ENCODE results near the gene RBP3.
"Not testable (repeated sequence)": the region's sequence is repeated elsewhere in the genome, so short reads cannot be mapped to it uniquely, and the experiment has no call there.

Gene RBP3

DNA sequence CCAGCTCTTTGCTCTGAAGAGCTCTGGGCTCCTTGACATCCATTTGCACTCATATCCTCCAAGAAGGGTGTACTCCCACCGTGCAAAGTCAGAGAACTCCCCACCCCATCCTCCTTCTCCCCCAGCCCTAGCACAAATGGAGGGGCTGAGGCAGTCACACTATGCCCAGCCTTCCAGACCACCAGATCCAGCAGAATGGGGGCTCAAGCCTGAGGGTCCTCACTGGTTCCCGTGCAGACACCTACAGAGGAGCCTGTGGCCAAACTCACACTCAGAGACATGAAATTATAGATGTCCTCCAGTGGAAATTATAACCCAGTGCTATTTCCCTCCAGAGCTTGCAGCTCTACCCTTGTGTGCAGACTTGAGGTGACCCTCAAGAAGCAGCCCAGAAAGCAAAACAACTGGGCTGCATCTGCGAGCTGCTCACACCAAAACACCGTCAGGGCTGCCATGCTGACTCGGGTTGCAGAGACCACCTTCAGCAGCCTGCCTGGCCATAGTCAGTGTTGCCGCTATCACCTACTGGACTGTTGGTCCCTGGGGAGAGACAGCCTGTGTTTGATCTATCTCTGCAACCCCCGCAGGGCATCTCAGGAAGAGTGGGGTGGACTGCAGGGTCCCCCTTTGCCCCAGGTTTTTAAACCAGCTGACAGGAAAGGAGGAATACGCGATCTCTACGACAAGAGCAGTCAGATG is 28.5 kb downstream of the RBP3 start:
- DNase-seq = no peak

DNA sequence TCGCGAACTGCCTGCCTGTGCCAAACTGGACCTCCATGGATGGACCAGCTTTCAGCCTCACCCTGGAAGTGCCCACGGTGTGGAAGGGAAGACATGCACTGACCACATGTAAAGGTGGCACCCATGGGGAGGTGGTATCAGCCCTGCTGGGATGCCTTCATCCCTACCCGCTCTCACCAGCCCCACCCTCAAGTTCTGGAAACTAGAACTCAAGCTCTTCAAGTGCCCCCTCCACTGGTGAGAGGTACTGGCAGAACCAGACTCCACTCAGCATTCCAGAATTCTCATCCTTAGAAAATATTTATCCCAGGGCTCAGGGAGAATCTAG is 30.0 kb downstream of the RBP3 start:
- no peak for DNase-seq

DNA sequence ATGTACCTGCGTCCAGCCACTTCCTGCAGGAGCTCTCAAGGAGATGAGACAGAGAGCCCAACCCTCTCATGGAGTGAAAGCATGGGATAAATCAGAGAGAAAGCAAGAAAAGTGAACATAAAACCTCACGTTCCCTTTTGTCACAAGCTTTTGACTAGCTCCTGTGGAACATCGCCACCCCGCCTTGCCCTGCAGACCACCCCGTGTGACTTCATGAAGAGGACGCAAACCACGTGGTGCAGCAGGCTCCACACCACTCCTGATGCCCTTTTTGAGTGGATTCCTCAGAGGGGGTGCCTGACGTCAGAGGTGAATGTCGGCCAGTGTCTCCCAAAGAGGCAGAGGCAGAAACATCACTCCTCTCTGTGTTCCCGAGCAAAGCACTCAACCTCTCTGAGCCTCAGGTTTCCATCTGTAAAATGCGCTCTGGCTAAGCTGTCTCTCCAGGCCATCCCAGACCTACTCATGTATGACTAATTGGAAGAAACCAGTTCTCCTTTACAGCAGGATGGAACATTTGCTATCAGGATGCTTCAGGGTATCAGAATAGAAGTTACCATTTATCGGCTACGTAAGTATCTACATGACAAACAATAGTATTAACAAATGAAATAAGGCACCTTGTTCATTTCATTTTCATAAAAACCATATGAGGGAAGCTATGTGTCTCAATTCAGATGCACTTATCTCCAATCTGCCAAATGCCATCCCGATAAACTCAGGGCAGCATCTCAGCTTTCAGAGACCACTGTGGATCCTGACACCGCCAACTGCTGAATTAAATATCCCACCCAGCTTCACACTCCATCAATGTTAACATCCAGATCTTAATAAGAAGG is 30.7 kb downstream of the RBP3 start:
- DNase-seq = no peak

DNA sequence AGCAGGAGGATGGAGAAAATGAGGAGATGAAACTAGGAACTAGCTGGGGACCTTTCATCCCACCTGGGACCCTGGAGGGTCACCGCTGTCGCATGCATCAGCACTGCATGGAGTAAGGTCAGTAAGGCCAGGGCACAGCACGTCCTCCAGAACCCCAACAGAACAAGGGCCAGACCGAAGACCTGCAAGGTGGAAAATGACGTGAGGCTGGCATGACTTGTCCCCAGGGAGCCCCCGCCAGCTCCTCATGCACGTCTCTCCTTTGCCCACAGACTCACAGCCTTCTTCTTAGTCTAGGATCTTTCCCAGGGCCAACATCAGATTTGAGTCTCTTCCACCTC is 31.3 kb downstream of the RBP3 start:
- DNase-seq = no peak

DNA sequence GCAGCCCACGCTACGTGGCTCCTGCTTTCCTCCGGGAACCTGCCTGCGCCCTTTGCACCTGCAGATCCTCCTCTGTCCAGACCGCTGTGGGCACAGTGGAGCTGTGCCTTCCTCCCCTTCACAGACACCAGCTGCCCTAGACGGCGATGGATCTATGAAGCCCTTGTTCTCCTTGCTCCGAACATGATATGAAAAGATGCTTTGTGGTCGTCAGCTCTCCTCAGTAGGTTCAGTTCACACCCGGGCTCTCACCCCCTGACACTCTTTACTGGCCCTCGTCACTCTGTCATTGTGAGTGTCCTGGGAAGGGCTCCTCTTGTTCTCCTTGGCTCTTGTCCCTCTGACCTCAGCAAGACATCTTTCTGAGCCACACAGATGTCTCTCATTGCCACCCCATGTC is 31.7 kb downstream of the RBP3 start:
- peak; percentile 78 to 81 for DNase-seq

DNA sequence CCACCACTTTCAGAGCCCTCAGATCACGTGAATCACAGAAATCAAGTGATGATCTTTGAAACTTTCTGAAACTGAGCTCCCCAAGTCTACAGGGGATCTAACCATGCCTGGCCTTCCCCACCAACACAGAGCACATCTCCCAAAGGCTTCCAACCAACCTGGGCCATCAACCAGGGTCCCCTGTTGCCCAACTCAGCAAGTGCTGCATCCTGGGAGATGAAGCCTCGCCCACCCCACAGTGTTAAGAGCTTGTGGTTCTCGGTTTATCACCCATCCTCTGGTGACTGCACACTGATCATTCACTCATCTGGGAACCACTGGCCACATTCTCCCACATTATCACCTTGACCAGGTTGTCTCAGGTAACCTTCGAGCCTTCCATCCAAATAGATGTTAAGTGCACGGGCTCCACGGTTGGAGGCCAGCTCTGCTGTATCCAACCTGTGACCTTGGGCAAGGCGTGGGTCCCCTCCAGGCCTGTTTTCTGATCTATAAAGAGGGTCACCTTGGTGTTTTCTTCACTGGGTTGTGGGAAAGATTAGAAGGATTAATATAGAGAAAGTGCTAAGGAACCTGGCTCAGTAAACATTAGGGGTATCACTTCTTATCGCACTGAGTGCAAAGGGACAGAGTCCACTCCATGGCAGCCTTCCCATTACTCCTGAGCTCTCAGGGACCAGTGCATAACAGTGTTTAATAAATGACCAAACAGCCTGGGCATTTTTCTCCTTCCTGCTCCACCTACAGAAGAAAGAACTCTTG is 32.4 kb downstream of the RBP3 start:
- DNase-seq = no peak

DNA sequence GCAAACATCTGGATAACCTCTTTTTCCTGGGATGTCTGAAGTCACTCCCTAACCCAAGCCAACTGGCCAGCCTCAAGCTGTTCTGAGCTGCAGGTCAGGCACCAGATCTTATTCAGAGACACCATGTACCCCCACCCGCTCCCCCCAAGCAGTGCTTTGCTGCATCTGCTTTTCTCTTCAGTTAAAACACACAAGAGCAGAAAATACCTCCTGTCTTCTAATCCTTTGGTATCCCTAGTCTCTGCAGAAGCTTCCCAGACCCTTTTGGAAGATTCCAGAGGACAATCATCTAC is 32.9 kb downstream of the RBP3 start:
- DNase-seq = no peak

DNA sequence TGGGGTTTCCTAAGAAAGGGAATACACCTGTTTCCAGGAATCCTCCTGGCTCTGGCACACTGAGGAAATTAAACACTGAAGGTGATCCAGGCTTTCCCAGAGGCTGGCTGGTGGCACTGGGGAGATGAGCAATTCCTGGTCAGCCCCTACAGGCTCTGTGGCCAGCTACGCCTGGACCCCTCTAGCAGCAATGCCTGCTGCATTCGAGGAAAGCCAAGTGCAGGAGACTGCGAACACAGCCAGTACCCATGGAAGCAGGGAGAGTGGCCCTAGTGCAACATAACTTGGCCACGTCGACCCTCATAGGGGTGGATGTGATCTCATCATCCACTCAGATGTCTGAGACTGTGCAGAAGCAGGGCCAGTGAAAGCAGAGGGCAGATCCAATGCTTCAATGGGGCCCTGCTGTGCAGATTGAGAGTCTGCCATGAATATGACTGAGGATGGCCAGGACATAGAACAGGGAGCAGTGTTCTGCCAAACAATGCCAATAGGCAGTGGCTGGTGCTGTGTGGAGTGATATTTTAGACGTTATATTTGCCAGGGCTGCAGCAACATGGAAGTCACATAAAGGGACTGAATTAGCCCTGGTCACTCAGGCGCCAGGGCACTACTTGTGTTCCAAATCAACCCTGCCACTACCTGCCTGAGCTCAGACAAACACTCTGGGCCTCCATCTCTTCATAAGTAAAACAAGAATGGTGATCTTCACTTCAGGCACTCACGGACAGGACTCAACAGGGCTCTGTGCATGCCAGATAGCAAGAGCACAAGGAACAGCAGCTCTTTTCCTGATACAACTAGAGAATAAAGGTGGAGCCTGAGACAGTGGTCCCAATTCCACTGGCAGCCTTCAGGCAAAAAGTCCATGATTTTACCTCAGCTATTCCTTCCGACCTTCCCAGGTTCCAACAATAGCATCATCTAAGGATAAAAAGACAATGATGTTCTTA is 33.5 kb downstream of the RBP3 start:
- DNase-seq = peak; percentile 48 to 50

DNA sequence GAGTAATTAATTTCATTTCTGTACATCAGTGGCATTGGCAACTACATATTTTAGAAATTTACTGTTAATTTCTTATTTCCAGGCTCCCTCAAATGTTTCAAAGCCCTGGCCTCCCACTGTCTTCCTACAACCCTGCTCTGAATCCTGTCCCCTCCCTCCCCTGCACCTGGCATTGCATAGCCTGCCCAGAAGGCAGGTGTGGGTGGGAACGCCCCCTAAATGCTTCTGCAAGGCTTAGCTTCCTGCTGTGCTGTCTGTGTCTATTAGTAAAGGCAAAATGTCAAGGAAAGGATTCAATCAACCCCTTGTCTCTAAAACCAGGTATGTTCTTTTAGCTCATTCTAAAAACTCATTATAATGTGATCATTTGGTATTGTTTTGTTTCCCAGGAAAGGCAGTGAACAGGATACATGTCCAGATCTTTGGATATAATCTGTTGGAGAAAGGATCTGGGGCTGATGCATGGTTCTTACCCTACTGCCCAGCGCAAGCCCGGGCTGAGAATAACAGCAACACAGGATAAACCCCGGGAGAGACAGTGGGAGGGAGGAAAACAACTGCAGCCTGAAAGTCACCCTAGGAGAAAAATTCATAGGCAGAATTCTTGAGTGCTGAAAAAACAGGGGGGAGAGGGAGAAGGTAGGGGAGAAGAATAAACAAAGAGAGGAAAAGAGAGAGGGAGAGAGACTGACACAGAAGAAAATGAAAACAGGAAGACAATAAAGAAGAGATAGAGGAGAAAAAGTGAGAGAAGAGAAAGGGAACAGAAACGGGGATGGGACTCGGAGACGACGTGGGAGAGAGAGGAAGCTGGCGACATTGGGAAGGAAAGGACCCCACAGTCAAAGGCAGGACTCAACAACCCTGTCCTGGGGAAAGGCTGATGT is 35.3 kb downstream of the RBP3 start:
- DNase-seq = peak in 1 of 2 donors; percentile 46

DNA sequence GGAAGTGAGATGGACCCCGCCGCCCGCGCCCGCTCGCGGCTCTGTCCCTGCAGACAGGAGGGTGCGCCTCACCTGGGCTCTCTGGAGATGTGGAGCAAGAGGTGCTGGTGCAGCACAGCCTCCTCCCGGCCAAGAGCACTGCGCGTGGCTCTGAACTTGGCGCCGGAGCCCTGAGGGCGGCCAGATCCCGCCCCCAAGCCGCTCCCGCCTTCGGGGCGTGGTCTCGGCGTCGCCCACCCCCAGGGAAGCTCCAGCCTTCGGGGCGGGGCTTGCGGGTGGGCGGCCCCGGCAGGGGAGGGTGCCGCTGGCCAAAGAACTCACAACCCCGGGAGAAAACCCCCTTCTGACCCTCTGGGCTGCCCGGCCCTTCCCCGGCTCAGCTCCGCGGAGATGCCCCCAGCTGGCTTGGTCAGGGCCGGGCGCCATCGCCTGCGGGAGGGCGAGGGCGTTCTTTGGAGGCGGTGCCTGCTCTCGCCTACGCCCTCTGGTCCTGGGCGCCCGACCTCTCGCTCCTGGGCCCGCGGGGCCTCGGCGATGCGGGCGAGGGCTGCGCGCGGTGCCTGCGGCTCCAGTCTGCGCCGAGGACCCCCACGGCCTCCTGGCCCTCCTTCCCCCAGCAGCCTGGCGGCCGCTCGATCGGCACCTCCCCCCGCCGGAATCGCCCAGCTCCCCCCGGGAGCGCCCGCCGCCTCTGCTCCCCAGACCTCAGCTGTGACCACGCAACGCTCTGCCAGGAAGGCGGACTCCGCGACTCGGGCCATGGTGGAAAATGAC is 36.2 kb downstream of the RBP3 start, which contains the start of gene ZNF488:
Gene ZNF488 (minus strand): TSS at position 146 of the 774 bp plus-strand sequence. CDS start 15,464 bp downstream, outside the sequence.
- peak; percentile 84 to 88 for DNase-seq

DNA sequence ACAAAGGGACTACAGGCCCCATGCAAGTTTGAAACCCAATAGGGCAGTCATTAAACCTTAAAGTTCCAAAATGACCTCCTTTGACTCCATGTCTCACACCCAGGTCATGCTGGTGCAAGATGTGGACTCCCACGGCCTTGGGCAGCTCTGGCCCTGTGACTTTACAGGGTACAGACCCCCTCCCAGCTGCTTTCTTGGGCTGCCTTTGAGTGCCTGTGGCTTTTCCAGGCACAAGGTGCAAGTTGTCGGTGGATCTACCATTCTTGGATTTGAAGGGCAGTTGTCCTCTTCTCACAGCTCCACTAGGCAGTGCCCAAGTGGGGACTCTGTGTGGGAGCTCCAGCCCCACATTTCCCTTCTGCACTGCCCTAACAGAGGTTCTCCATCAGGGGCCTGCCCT is 37.9 kb downstream of the RBP3 start:
- not testable (repeated sequence) for DNase-seq

DNA sequence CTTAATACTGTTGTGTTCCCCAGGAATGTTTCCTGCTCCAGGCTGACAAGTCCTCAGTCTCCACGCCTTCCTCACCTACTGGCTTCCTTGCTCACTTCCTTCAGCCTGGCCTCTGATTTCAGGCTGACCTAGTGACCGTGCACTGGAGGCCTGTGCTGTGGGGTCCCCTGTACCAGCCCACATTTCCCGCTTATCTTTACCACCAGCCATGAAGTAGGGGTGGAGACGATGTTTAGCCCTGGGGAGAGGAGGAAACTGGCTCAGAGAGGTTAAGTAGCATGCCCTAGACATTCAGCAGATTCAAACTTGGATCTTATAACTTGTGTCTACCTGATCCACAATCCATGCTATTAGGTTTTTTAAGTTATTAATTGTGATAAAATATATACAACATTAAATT is 40.7 kb downstream of the RBP3 start:
- DNase-seq = no peak

DNA sequence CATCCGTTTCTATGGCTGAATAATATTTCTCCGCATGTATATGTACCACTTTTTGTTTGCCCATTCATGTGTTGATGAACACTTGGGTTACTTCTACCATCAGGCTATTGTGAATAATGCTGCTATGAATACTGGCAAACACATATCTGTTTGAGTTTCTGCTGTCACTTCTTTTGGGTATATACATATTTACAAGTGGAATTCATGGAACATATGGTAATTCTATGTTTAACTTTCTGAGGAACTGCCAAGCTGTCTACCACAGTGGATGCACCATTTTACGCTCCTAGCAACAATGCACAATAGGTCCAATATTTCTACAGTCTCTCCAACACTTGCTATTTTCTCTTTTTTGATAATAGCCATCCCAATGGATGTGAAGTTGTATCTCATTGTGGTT is 41.5 kb downstream of the RBP3 start:
- DNase-seq = no peak

DNA sequence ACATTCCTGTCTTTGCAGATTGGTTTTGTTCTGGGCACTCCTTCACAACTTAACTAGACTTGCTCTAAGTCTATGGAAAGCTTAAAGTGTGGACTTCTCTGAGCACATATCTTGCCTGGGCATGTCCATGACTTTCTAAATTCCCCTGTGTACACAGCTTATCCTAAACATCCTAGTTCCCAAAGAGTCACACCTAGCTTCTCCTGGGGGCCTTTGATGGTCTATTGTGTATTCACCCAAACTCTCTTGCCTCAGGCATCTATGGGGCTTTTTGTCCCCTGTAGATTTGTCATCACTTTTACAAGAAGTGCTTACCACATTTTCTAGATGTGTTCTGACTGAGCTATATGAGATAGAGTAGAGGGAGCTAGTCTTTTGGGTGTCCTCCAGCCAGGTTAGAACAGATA is 48.2 kb downstream of the RBP3 start:
- DNase-seq = no peak

DNA sequence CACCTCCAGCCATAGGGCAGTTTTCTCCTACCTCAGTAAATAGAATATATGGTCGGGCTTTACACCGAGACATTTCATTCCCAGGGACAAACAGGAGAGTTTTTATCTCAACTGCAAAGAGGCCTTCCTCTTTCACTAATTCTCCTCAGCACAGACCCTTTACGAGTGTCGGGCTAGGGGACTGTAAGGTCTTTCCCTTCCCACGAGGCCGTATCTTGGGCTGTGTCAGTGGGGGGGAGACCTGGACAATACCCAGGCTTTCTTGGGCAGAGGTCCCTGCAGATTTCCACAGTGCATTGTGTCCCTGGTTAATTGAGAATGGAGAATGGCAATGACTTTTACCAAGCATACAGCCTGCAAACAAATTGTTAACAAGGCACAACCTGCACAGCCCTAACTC is 49.1 kb downstream of the RBP3 start:
- DNase-seq = no peak

DNA sequence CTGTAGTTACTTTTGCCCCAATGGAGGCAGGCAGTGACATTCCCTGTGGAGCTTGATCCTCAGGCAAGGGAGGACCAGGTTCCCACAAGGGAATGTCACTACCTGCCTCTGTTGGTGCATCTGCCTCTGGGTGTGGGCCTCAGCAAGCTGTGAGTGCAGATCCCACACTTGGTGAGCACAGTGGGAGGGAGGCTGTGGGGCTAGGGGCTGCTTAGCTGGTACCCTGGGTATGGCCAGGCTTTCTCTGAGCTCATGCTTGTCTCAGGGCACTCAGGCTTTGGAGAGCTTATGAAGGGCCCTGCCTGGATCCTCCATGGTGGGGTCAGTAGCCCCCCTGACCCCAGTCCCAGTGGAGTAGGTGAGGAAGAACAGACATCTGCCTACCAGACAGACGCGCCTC is 52.1 kb downstream of the RBP3 start:
- no peak for DNase-seq

DNA sequence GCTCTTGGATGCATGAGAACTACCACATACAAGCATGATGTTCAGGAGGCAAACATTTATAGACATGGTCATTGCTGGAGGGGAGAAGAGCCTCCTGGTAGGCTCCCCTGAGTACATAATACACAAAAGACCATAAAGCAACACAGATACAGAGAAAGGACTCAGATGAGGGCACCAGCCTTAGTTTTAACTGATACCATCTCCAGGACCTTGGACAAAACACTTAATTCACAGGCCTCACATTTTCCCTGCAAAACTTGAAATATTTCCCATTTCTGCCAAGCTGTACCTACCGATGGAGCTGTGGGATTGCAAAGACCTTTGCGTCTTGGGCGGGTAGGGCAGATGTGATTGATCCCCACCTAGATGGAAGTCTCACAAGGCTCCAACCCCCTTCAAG is 52.6 kb downstream of the RBP3 start:
- DNase-seq = no peak

DNA sequence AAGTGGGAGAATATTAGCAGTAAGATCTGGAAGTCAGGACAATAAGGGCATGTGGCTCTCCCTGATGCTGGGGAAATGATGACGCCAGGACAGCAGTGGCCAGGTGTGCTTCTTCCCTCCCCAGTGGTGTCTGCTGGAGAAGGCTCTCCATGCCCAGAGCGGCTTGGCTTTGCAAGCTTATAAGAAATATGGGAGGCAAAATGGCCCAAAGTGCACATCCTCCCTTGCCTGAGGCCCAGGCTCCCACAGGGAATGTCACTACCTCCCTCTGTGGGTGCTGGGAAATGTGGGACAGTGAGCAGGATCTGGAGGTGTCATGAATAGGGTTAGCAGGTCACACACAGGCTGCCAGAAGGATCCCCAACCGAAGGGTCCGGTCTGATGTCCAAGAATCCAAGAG is 53.0 kb downstream of the RBP3 start:
- no peak for DNase-seq

DNA sequence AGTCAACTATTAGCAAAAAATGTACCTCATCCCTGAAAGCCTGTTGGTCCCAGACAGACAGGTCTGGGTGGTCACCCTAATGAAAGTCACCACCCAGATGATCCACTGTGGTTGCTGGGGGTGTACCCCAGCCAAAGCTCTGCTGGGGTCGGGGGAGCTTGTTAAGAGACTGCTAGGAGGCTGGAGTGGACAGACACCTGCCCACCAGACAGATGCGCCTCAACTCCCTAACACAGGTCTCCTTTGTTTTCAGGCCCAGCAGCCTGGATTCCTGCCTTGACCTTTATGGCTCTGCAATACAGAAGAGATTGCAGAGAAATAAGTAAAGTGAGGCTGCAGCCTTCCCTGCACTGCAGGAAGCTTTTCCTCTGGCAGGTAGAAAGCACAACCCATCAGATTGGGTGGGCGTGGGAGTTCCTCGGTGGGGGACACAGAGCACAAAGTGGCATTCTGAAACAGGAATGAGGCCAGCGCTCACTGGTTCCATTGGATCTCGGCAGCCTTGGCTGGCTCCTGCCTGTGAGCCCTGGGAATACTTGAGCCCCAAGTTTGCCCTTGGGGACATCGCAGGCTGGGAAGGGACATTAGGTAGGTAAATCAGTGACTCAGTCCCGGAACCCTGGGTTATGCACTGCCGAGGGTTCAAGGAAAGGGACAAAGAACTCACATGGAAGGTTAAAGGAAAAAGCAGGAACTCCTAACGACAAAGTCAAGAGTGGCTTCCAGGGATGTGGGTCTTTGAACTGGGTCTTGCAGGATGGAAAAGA is 53.9 kb downstream of the RBP3 start:
- DNase-seq = no peak

DNA sequence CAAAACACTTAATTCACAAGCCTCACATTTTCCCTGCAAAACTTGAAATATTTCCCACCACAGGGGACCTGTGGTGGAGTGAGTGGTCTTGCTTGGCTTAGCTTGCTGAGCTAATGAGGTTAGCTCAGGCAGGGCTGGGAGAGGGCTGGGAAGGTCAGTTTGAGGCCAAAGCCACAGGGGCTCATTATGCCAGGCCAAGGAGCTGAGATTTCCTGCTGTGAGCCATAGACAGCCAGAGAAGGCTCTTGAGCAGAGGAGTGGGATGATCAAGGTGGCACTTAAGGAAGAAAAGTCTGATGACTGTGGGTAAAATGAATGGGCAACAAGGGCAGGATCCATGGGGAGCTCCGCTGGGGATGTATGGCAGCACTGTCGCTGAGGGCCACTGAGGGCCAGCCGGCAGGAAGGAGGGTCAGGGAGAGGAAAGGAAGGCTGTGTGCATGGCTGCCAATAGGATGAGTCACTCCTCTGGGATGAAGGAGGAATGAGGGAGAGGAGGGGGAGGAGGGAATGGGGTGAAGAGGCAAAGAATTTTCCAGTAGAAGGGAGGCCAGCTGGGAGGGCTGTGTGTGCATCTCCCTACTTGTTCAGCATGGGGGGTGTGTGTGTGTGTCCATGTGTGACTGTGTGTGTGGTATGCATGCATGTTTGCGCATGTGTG is 54.6 kb downstream of the RBP3 start:
- DNase-seq = no peak

Data from hippocampal formation (tissue), 2 donors.